CD4-positive, alpha-beta T cell treated with Interleukin-15 for 1 hour (primary cell): ENCODE measurements around the gene ASTL.

Source experiments
- DNase-seq: peaks from one replicate; pipeline ENCODE4 v3.0.0-alpha.2; 2020

Gene ASTL

DNA sequence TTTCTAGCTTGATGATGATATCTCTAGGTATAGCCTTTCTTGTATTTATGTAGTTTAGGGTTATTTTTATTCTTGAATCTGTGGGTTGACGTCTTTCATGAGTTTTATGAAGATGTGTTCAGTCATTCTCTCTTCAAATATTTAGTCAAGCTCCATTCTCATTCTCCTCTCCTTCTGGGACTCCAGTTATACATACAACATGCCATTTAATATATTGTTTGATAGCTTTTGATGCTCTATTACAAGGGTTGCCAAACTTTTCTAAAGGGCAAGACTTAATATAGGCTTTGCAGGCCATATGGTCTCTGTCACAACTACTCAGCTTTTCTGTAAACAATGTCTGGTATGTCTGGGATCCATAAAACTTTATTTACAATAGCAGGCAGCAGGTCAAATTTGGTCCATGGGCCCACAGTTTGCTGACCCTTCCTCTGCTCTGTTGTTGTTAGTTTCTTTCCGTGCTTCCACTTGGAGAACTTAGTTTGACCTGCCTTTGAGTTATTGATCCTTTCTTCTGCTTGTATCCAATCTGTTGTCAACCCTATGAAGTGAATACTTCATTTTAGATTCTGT is 63.0 kb downstream of the ASTL start:
- DNase-seq = no peak

DNA sequence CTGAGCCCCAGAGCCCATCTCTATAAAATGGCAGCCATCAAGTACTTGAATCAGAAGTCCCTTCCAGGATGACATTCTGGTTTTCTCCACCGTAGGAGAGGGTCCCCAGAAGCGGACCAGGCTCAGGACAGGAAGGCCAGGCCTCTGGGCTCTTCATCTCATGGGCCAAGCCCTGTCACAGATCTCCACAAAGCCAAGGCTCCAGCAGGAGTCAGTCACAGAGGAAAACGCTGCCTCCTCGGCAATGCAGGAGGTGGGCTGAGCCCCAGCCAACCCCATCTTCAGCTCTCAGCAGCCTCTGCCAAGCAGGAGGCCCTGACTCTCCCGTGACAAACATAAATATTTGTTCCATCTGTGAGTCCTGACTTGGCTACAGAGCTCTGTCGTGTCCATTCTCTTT is 64.1 kb downstream of the ASTL start:
- DNase-seq = no peak

GRCh38 chr2:96073170-96073775 is 65.0 kb downstream of the ASTL start:
- DNase-seq = no peak
